HepG2 (cell line): ENCODE results near the gene ACAP3. TPM values are rescaled to one million over a fixed set of nuclear protein-coding genes. Genes with fewer than 3 reads are reported as not detected.

ENCODE experiments used
- ATF6 ChIP-seq: sonication (generic); formaldehyde crosslinking; conservative IDR thresholded peaks from 2 replicates; pipeline ENCODE4 v1.4.0; 2020; ENCODE audit warnings: missing genetic modification reagents
- GLI4 ChIP-seq: sonication (generic); formaldehyde crosslinking; IDR thresholded peaks from 2 replicates; pipeline ENCODE4 v1.5.1; 2020; ENCODE audit warnings: missing genetic modification reagents, mild to moderate bottlenecking, moderate library complexity, borderline replicate concordance
- IKZF1 ChIP-seq: fragments of 450-650 bp; IDR thresholded peaks from 2 replicates; pipeline ENCODE4 v1.7.1; 2016
- KDM5B ChIP-seq: sonication (generic); formaldehyde crosslinking; IDR thresholded peaks from 2 replicates; pipeline ENCODE4 v1.4.0; 2020; ENCODE audit warnings: missing genetic modification reagents, mild to moderate bottlenecking, borderline replicate concordance
- NFIB ChIP-seq: sonication (generic); formaldehyde crosslinking; IDR thresholded peaks from 2 replicates; pipeline ENCODE4 v1.9.0; 2021; ENCODE audit warnings: missing genetic modification reagents, mild to moderate bottlenecking, borderline replicate concordance
- SSRP1 ChIP-seq: IDR thresholded peaks from 2 replicates; pipeline ENCODE4 v1.6.1; 2016; ENCODE audit warnings: control low read depth
- ZFY ChIP-seq: sonication (generic); formaldehyde crosslinking; IDR thresholded peaks from 2 replicates; pipeline ENCODE4 v1.4.0; 2020; ENCODE audit warnings: missing genetic modification reagents
- ZNF124 ChIP-seq: sonication (generic); formaldehyde crosslinking; IDR thresholded peaks from 2 replicates; pipeline ENCODE4 v1.4.0; 2020; ENCODE audit warnings: missing genetic modification reagents
- ZNF160 ChIP-seq: sonication (generic); formaldehyde crosslinking; IDR thresholded peaks from 2 replicates; pipeline ENCODE4 v1.8.0; 2022; ENCODE audit warnings: mild to moderate bottlenecking, inconsistent platforms, missing genetic modification reagents
- ZNF205 ChIP-seq: IDR thresholded peaks from 2 replicates; pipeline ENCODE4 v1.6.1; 2018; ENCODE audit warnings: missing biosample characterization, missing genetic modification reagents
- ZNF430 ChIP-seq: sonication (generic); formaldehyde crosslinking; IDR thresholded peaks from 2 replicates; pipeline ENCODE4 v1.9.0; 2021; ENCODE audit warnings: mild to moderate bottlenecking, missing genetic modification reagents
- ZNF550 ChIP-seq: sonication (generic); formaldehyde crosslinking; IDR thresholded peaks from 2 replicates; pipeline ENCODE4 v1.4.0; 2020; ENCODE audit warnings: mild to moderate bottlenecking, missing genetic modification reagents, borderline replicate concordance
- ZNF563 ChIP-seq: sonication (generic); formaldehyde crosslinking; IDR thresholded peaks from 2 replicates; pipeline ENCODE4 v1.8.0; 2022; ENCODE audit warnings: mild to moderate bottlenecking, moderate library complexity, missing genetic modification reagents
- ZNF614 ChIP-seq: IDR thresholded peaks from 2 replicates; pipeline ENCODE4 v1.6.1; 2018; ENCODE audit warnings: missing biosample characterization, missing genetic modification reagents, inconsistent platforms, borderline replicate concordance
- ZNF672 ChIP-seq: sonication (generic); formaldehyde crosslinking; IDR thresholded peaks from 2 replicates; pipeline ENCODE4 v1.8.1; 2022; ENCODE audit warnings: missing genetic modification reagents
- ZSCAN21 ChIP-seq: sonication (generic); formaldehyde crosslinking; IDR thresholded peaks from 2 replicates; pipeline ENCODE4 v1.8.0; 2022; ENCODE audit warnings: mild to moderate bottlenecking, missing genetic modification reagents, moderate library complexity, borderline replicate concordance
- polyA plus RNA-seq, 8 experiments: library from polyadenylated mRNA; depleted of rRNA in 3 of 8; stranded (reverse) in 7 of 8; unstranded in 1 of 8; fragments of >200 nt; fragmentation: Illumina TruSeq in 4 of 8; extraction: Trizol in 4 of 8; gene quantifications; 2 replicates each; pipeline versions ENCODE4 v1.2.1 to v1.2.3, GENCODE V29; 2011 to 2016; ENCODE audit warnings: low read depth in 4 of 8, missing spikeins in 1 of 8, mixed read lengths in 1 of 8; ENCODE audit not compliant: insufficient read depth in 1 of 8
- total RNA-seq, 5 experiments: library from RNA; depleted of rRNA; stranded (reverse); fragments of >200 nt; fragmentation: Illumina TruSeq; extraction: Trizol; gene quantifications; 2 replicates each; pipeline ENCODE4 v1.2.3, GENCODE V29; 2016; ENCODE audit warnings: low read depth in 1 of 5
- TF ChIP-seq, protein P1 (sequence below): IDR thresholded peaks from 2 replicates; pipeline ENCODE4 v1.6.1; 2018; ENCODE audit warnings: missing genetic modification reagents, mild to moderate bottlenecking, missing compliant biosample characterization
- TF ChIP-seq, protein P2 (sequence below): sonication (generic); formaldehyde crosslinking; IDR thresholded peaks from 2 replicates; pipeline ENCODE4 v1.5.0; 2020; ENCODE audit warnings: mild to moderate bottlenecking, missing genetic modification reagents, moderate library complexity
- TF ChIP-seq, protein P3 (sequence below), 2 experiments: sonication (generic) in 1 of 2; formaldehyde crosslinking in 1 of 2; IDR thresholded peaks; 2 replicates each; pipeline versions ENCODE4 v1.6.1 to v1.9.0; 2014 to 2022; ENCODE audit warnings: antibody characterized with exemption in 1 of 2, borderline replicate concordance in 1 of 2, inconsistent platforms in 1 of 2, low read depth in 1 of 2, missing genetic modification reagents in 1 of 2

ACAP3 gene
- total and polyA plus RNA-seq, 2 of the 13 experiments (the other 11 are each of a cell fraction or from before 2014, with no cell fraction given), result 29.4 to 50.8 TPM

DNA sequence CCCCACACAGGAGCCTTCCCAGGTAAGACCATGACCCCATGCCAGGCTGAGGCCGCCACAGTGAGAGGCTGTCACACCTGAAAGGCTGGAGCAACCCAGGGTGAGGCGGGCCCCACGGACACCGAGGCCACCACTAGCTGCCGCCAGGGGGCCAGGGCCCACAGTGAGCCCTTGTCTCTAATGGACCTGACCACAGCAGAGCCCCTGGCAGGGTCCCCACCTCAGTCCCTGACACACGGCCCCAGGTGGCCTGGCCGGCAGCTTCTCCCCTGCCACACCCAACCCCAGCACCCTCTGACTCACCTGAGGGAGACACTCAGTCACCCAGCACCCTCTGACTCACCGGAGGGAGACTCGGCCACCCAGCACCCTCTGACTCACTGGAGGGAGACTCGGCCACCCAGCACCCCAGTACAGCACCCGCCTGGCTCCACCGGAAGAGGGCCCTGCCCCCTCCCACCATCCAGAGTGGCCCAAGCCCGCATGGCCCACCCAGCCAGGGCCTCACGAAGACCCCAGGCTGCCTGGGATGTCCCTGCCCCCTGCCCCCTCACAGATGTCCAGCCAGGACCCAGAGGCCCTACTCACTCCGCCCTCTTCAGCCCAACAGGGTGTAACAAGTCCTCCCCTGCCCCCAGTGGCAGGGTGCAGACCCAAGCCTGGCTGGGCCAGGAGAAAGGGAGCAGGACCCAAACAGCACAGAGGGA is 37.1 kb upstream of the ACAP3 start (continued):
- no peak for TF ChIP-seq ZNF205 (CRISPR knock-in tag)
- TF ChIP-seq, protein P1, sequence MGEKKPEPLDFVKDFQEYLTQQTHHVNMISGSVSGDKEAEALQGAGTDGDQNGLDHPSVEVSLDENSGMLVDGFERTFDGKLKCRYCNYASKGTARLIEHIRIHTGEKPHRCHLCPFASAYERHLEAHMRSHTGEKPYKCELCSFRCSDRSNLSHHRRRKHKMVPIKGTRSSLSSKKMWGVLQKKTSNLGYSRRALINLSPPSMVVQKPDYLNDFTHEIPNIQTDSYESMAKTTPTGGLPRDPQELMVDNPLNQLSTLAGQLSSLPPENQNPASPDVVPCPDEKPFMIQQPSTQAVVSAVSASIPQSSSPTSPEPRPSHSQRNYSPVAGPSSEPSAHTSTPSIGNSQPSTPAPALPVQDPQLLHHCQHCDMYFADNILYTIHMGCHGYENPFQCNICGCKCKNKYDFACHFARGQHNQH (CRISPR knock-in tag), result no peak
- TF ChIP-seq IKZF1, result no peak
- TF ChIP-seq ZNF614 (CRISPR knock-in tag), result no peak
- TF ChIP-seq ZNF430 (CRISPR knock-in tag), result no peak
- TF ChIP-seq ZNF124 (CRISPR knock-in tag), result no peak
- TF ChIP-seq, protein P2, sequence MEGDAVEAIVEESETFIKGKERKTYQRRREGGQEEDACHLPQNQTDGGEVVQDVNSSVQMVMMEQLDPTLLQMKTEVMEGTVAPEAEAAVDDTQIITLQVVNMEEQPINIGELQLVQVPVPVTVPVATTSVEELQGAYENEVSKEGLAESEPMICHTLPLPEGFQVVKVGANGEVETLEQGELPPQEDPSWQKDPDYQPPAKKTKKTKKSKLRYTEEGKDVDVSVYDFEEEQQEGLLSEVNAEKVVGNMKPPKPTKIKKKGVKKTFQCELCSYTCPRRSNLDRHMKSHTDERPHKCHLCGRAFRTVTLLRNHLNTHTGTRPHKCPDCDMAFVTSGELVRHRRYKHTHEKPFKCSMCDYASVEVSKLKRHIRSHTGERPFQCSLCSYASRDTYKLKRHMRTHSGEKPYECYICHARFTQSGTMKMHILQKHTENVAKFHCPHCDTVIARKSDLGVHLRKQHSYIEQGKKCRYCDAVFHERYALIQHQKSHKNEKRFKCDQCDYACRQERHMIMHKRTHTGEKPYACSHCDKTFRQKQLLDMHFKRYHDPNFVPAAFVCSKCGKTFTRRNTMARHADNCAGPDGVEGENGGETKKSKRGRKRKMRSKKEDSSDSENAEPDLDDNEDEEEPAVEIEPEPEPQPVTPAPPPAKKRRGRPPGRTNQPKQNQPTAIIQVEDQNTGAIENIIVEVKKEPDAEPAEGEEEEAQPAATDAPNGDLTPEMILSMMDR (CRISPR knock-in tag), result peak; percentile 80
- TF ChIP-seq KDM5B, result 0 out of 2 replicates have a peak, but pooled peaks have one; percentile 6
- peak; percentile 100 for TF ChIP-seq ZSCAN21 (CRISPR knock-in tag)
- TF ChIP-seq, protein P3, sequence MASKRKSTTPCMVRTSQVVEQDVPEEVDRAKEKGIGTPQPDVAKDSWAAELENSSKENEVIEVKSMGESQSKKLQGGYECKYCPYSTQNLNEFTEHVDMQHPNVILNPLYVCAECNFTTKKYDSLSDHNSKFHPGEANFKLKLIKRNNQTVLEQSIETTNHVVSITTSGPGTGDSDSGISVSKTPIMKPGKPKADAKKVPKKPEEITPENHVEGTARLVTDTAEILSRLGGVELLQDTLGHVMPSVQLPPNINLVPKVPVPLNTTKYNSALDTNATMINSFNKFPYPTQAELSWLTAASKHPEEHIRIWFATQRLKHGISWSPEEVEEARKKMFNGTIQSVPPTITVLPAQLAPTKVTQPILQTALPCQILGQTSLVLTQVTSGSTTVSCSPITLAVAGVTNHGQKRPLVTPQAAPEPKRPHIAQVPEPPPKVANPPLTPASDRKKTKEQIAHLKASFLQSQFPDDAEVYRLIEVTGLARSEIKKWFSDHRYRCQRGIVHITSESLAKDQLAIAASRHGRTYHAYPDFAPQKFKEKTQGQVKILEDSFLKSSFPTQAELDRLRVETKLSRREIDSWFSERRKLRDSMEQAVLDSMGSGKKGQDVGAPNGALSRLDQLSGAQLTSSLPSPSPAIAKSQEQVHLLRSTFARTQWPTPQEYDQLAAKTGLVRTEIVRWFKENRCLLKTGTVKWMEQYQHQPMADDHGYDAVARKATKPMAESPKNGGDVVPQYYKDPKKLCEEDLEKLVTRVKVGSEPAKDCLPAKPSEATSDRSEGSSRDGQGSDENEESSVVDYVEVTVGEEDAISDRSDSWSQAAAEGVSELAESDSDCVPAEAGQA (IDR thresholded peaks at IDR 0.05; ENCODE audit: low read depth), result no peak
- TF ChIP-seq, protein P3 (CRISPR knock-in tag; IDR thresholded peaks at IDR 0.05; ENCODE audit: borderline replicate concordance), result no peak
- no peak for TF ChIP-seq SSRP1
- TF ChIP-seq GLI4 (CRISPR knock-in tag), result no peak
- TF ChIP-seq ZNF672 (CRISPR knock-in tag), result no peak
- no peak for TF ChIP-seq ZNF563 (CRISPR knock-in tag)
- TF ChIP-seq ZFY (CRISPR knock-in tag), result 0 out of 2 replicates have a peak, but pooled peaks have one; percentile 24
- TF ChIP-seq ATF6 (CRISPR knock-in tag), result no peak
- TF ChIP-seq ZNF160 (CRISPR knock-in tag), result no peak
- no peak for TF ChIP-seq ZNF550
- no peak for TF ChIP-seq NFIB (CRISPR knock-in tag)
